Lower lobe of right lung (tissue), 2 donors: ENCODE data around the gene RBM20. TPM values are rescaled to one million over a fixed set of nuclear protein-coding genes. Genes with fewer than 3 reads are reported as not detected.

Experiments
- ATAC-seq, 2 donors: fragments of 200-7000 bp; cut with Tn5 transposase; one replicate each; pipeline ENCODE4 v1.9.1; 2020 to 2022; ENCODE audit warnings: mild to moderate bottlenecking in 2 of 2, moderate library complexity in 2 of 2
- DNase-seq: peaks from one replicate; pipeline ENCODE4 v3.0.0-alpha.2; 2020
- H3K27ac ChIP-seq: fragments of 200-600 bp; one replicate; pipeline ENCODE4 v1.8.0; 2022
- H3K27me3 ChIP-seq: fragments of 200-600 bp; one replicate; pipeline ENCODE4 v1.8.0; 2022; ENCODE audit warnings: low read depth
- H3K36me3 ChIP-seq: fragments of 200-600 bp; one replicate; pipeline ENCODE4 v1.8.0; 2022; ENCODE audit warnings: mild to moderate bottlenecking
- H3K4me1 ChIP-seq: fragments of 200-600 bp; one replicate; pipeline ENCODE4 v1.8.0; 2022
- H3K4me3 ChIP-seq: fragments of 200-600 bp; one replicate; pipeline ENCODE4 v1.8.0; 2022; ENCODE audit warnings: mild to moderate bottlenecking
- H3K9me3 ChIP-seq: fragments of 200-600 bp; one replicate; pipeline ENCODE4 v1.8.0; 2022
- intact Hi-C: fragments of 100-400 bp; cut with DNase I; formaldehyde crosslinking; loops from one replicate; pipeline ENCODE4 v1.11.0; 2022
- total RNA-seq: library from RNA; stranded (reverse); fragmentation: NEBNext Ultra II Directional; extraction: Animal tissue kit (Norgen Biotek cat#: 25700); gene quantifications from one replicate; pipeline ENCODE4 v1.2.1, GENCODE V29; 2021
- TF ChIP-seq, protein P1 (sequence below): fragments of 200-600 bp; IDR thresholded peaks from one replicate; pipeline ENCODE4 v1.8.0; 2022; ENCODE audit warnings: antibody characterized with exemption, mild to moderate bottlenecking
- donor health status: DM: no; HTN: yes; CAD: no; lungs with severe emphysema.

RBM20 gene
- total RNA-seq, 1 donor from 2014 or later: 1.0 TPM

DNA sequence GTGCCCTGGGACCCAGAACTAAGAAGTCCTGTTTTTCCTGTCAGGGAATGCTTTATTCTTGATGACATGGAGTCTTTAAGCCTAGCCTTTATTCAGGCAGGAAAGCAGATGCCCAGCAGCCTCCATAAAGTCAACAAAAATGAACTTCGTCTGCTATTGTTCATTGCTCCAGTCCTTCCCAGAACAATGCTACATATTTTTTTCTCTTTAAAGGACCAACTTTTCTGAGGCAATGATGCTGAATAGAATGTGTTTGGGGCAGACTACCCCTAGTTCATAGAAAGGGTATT lies 180.0 kb downstream of the RBM20 start:
- no peak for DNase-seq
- peak overlapping the region; percentile 24 for H3K27ac ChIP-seq
- no peaks in the 10 kb centered on the region for H3K27me3 ChIP-seq
- intact Hi-C loops: no loop called here
- no peaks in the 10 kb centered on the region for H3K36me3 ChIP-seq
- TF ChIP-seq, protein P1, sequence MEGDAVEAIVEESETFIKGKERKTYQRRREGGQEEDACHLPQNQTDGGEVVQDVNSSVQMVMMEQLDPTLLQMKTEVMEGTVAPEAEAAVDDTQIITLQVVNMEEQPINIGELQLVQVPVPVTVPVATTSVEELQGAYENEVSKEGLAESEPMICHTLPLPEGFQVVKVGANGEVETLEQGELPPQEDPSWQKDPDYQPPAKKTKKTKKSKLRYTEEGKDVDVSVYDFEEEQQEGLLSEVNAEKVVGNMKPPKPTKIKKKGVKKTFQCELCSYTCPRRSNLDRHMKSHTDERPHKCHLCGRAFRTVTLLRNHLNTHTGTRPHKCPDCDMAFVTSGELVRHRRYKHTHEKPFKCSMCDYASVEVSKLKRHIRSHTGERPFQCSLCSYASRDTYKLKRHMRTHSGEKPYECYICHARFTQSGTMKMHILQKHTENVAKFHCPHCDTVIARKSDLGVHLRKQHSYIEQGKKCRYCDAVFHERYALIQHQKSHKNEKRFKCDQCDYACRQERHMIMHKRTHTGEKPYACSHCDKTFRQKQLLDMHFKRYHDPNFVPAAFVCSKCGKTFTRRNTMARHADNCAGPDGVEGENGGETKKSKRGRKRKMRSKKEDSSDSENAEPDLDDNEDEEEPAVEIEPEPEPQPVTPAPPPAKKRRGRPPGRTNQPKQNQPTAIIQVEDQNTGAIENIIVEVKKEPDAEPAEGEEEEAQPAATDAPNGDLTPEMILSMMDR: no peak
- ATAC-seq: no peak
- no peak overlapping the region for H3K4me3 ChIP-seq
- no peaks in the 10 kb centered on the region for H3K9me3 ChIP-seq
- H3K4me1 ChIP-seq: peaks cover 25% of the 10 kb centered on the region

DNA sequence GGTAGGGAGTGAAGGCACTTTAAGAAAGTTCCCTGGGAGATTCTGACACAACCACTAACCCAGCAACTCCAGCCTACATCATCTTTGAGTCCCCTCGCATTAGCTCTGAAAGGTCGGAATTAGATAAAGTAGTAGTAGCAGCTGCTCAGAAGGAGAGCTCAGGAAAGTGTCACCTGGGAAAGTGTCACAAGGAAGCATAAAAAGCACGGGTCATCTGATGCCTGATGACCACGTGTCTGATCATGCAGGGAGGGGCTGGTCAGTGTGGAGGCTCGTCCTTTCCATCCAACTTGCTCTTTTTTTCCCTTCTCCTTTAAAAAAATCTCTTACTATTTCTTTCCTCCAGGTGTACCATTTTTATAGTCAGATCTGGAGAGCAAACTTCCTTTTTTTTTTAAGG lies 180.5 kb downstream of the RBM20 start:
- no peak for DNase-seq
- Histone ChIP-seq H3K4me1 (peaks cover 20% of the 10 kb centered on the region), H3K9me3 (no peaks in the 10 kb centered on the region), H3K4me3 (no peak overlapping the region), H3K27me3 (no peaks in the 10 kb centered on the region), H3K27ac (no peak overlapping the region), H3K36me3 (no peaks in the 10 kb centered on the region)
- intact Hi-C loops: no loop called here
- TF ChIP-seq, protein P1: no peak
- no peak for ATAC-seq

DNA sequence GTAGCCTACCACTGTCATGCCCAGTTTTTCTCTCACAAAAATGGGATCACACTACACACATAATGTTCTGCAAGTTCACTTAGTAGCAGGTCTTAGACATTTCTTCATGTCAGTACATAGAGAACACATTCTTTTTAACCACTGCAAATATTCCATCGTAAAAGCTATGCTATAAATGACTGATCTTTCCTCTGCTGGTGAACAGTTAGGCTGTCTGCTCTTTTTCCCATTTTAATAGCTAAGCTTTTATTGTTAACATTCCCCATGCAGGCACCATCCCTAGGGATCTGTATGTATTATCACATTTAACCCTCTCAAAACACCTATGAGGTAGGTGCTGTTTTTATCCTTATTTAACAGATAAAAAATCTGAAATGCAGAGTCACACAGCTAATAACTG lies 181.4 kb downstream of the RBM20 start:
- H3K9me3 ChIP-seq: no peaks in the 10 kb centered on the region

DNA sequence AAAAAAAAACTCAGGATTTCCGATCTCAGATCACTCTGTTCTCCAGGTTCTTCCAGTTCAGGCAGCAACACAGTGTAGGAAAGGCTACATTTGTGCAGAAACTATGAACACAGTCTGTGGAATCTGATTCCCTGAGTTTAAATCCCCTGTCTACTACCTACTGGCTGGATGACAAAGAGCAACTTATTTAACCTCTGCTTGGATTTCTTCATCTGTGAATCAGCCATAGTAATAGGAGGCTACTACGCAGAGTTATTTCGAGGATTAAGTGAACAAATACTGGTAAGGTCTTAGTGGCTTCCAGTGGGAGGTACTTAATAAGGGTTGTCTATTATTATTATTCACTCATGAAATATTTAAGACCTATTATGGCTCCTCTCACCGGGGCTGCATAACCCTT lies 183.3 kb downstream of the RBM20 start:
- H3K27me3 ChIP-seq: no peaks in the 10 kb centered on the region
- H3K9me3 ChIP-seq: no peaks in the 10 kb centered on the region
- H3K36me3 ChIP-seq: no peaks in the 10 kb centered on the region
- no peak overlapping the region for H3K27ac ChIP-seq
- intact Hi-C loops: no loop called here
- ATAC-seq: no peak
- no peak for DNase-seq
- H3K4me3 ChIP-seq: no peak overlapping the region
- no peaks in the 10 kb centered on the region for H3K4me1 ChIP-seq
- TF ChIP-seq, protein P1: no peak

More for the DNA sequence above, 181.4 kb downstream of the RBM20 start:
- DNase-seq (no peak), ATAC-seq (no peak)
- no peaks in the 10 kb centered on the region for H3K36me3 ChIP-seq
- no peak overlapping the region for H3K27ac ChIP-seq
- H3K27me3 ChIP-seq: no peaks in the 10 kb centered on the region
- intact Hi-C loops: no loop called here
- peaks cover 12% of the 10 kb centered on the region for H3K4me1 ChIP-seq
- TF ChIP-seq, protein P1: no peak
- no peak overlapping the region for H3K4me3 ChIP-seq

DNA sequence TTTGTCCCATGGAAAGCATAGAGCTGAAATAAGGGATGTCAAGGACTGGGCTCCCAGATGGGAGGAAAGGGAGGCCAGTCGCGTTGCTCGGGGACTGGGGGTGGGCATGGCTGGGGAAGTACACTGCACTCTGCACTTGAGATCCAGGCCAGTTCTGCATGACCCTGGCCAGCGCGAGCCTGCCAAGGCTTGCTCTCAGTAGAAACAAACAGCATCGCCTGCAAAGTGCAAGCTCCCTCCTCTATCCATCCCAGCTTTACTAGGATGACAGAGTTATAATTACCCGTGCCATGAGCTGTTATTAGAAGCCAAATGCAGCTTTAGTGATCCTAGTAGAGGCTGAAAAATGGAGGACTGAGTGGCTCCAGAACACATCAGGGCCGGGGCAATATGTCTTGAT lies 183.7 kb downstream of the RBM20 start:
- ATAC-seq: no peak
- no peaks in the 10 kb centered on the region for H3K27me3 ChIP-seq
- H3K27ac ChIP-seq: no peak overlapping the region
- H3K36me3 ChIP-seq: no peaks in the 10 kb centered on the region
- no peaks in the 10 kb centered on the region for H3K4me1 ChIP-seq
- no peak for DNase-seq
- intact Hi-C loops: no loop called here
- H3K9me3 ChIP-seq: no peaks in the 10 kb centered on the region
- TF ChIP-seq, protein P1: no peak
- no peak overlapping the region for H3K4me3 ChIP-seq

DNA sequence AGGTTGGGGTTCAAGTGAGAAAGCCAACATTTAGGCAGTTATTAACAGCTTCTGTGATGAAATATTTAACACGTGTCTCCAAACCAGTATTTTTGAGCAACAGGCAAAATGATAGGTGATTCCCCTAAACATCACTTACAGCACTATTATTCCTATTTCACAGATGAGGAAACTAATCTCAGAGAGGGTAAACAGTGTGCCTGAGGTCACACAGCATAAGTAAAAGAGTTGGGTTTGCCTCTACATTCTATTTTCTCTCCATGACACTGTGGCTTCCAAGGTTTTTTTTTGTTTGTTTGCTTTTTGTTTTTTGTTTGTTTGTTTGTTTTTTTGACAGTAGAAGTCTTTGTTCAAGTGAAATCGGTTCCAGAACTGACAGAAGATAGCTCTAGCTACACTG lies 184.4 kb downstream of the RBM20 start:
- ATAC-seq (no peak), DNase-seq (no peak)
- Histone ChIP-seq H3K9me3 (no peaks in the 10 kb centered on the region), H3K36me3 (no peaks in the 10 kb centered on the region), H3K27me3 (no peaks in the 10 kb centered on the region), H3K4me1 (no peaks in the 10 kb centered on the region), H3K4me3 (no peak overlapping the region), H3K27ac (no peak overlapping the region)
- intact Hi-C loops: no loop called here
- TF ChIP-seq, protein P1: no peak
